Gastroesophageal sphincter (tissue), 4 donors: ENCODE results near the gene MRPL27. TPM values are rescaled to one million over a fixed set of nuclear protein-coding genes. Genes with fewer than 3 reads are reported as not detected.
A peak's percentile ranks its signal among the peaks of the same experiment; 100 is the strongest.

Experiments
- ATAC-seq: fragments of 150-250 bp; one replicate; pipeline ENCODE4 v1.9.1; 2016; ENCODE audit warnings: mild to moderate bottlenecking, moderate library complexity
- H3K27ac ChIP-seq, 4 donors: fragments of 200-600 bp; sonication (generic) in 3 of 4; 1 replicate in 3 of 4; 2 replicates in 1 of 4; pipeline ENCODE4 v1.5.1; 2016 to 2019
- H3K27me3 ChIP-seq: fragments of 200-600 bp; sonication (generic); one replicate; pipeline ENCODE4 v1.5.1; 2019
- H3K36me3 ChIP-seq, 2 donors: fragments of 200-600 bp; sonication (generic); one replicate each; pipeline ENCODE4 v1.5.1; 2019; ENCODE audit warnings: control low read depth in 1 of 2
- H3K4me1 ChIP-seq, 3 donors: fragments of 200-600 bp; sonication (generic); 1 replicate in 2 of 3; 2 replicates in 1 of 3; pipeline ENCODE4 v1.5.1; 2016 to 2019; ENCODE audit warnings: control low read depth in 2 of 3
- H3K4me3 ChIP-seq, 2 donors: fragments of 200-600 bp; sonication (generic); one replicate each; pipeline ENCODE4 v1.5.1; 2019; ENCODE audit warnings: mild to moderate bottlenecking in 1 of 2, moderate library complexity in 1 of 2
- H3K9me3 ChIP-seq, 3 donors: fragments of 200-600 bp; sonication (generic); one replicate each; pipeline ENCODE4 v1.5.1; 2017 to 2019; ENCODE audit warnings: control low read depth in 2 of 3
- EP300 ChIP-seq: sonication (generic); formaldehyde crosslinking; IDR thresholded peaks from one replicate; pipeline ENCODE4 v1.6.1; 2017; ENCODE audit warnings: antibody characterized with exemption, mild to moderate bottlenecking
- POLR2A ChIP-seq, 2 donors: fragments of 450-650 bp; IDR thresholded peaks; one replicate each; pipeline ENCODE4 v1.6.1; 2017; ENCODE audit warnings: antibody characterized with exemption in 2 of 2, mild to moderate bottlenecking in 2 of 2, moderate library complexity in 1 of 2
- POLR2AphosphoS5 ChIP-seq: sonication (generic); formaldehyde crosslinking; IDR thresholded peaks from one replicate; pipeline ENCODE4 v1.6.1; 2017; ENCODE audit warnings: antibody characterized with exemption
- WGBS, 2 donors: methylation state at CpG; one replicate each; pipeline ENCODE4 v1.1.5; 2018; ENCODE audit warnings: low coverage in 1 of 2; 5-methylcytosine and 5-hydroxymethylcytosine counted together
- total RNA-seq, 4 donors: library from RNA; depleted of rRNA; stranded (reverse); fragments of >200 nt; gene quantifications; one replicate each; pipeline ENCODE4 v1.1.0, GENCODE V29; 2016
- TF ChIP-seq, protein P1 (sequence below), 4 experiments: fragments of 200-600 bp in 2 of 4; fragments of 450-650 bp in 2 of 4; sonication (generic) in 1 of 4; IDR thresholded peaks; one replicate each; pipeline ENCODE4 v1.5.1; 2017 to 2019; ENCODE audit warnings: antibody characterized with exemption in 4 of 4, mild to moderate bottlenecking in 2 of 4, moderate library complexity in 2 of 4

The MRPL27 gene
- total RNA-seq, 4 donors from 2014 or later: 40.3 to 62.1 (median 52.2) TPM

DNA sequence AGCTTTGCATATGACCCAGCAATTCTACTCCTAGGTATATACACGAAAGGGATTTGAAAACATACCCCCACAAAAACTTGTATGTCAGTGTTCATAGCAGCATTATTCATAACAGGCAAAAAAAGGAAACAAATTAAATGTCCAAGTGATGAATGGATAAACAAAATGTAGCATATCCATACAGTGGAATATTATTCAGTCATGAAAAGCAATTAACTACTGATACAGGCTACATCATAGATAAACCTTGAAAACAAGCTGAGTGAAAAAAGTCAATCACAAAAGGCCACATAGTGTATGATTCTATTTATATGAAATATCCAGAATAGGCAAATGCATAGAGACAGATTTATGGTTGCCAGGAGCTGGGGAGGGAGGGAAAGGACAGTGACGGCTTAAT, 721 bp upstream of the MRPL27 start:
- peaks cover 0 to 26% (median 8%) of the 10 kb centered on the region in 3 donors for H3K4me1 ChIP-seq
- no peaks in the 10 kb centered on the region for H3K9me3 ChIP-seq
- H3K4me3 ChIP-seq: no peak overlapping the region
- H3K36me3 ChIP-seq: peaks cover 0 to 21% of the 10 kb centered on the region in 2 donors
- 79 to 83% methylated on average over 1 to 2 of the region's 2 CpGs for WGBS, 2 donors
- ATAC-seq: no peak
- H3K27me3 ChIP-seq: no peaks in the 10 kb centered on the region
- TF ChIP-seq EP300 (no peak), POLR2AphosphoS5 (no peak), POLR2A (IDR thresholded peaks at IDR 0.05) (no peak)
- TF ChIP-seq, protein P1, sequence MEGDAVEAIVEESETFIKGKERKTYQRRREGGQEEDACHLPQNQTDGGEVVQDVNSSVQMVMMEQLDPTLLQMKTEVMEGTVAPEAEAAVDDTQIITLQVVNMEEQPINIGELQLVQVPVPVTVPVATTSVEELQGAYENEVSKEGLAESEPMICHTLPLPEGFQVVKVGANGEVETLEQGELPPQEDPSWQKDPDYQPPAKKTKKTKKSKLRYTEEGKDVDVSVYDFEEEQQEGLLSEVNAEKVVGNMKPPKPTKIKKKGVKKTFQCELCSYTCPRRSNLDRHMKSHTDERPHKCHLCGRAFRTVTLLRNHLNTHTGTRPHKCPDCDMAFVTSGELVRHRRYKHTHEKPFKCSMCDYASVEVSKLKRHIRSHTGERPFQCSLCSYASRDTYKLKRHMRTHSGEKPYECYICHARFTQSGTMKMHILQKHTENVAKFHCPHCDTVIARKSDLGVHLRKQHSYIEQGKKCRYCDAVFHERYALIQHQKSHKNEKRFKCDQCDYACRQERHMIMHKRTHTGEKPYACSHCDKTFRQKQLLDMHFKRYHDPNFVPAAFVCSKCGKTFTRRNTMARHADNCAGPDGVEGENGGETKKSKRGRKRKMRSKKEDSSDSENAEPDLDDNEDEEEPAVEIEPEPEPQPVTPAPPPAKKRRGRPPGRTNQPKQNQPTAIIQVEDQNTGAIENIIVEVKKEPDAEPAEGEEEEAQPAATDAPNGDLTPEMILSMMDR (IDR thresholded peaks at IDR 0.05): no peak
- no peak overlapping the region for H3K27ac ChIP-seq

DNA sequence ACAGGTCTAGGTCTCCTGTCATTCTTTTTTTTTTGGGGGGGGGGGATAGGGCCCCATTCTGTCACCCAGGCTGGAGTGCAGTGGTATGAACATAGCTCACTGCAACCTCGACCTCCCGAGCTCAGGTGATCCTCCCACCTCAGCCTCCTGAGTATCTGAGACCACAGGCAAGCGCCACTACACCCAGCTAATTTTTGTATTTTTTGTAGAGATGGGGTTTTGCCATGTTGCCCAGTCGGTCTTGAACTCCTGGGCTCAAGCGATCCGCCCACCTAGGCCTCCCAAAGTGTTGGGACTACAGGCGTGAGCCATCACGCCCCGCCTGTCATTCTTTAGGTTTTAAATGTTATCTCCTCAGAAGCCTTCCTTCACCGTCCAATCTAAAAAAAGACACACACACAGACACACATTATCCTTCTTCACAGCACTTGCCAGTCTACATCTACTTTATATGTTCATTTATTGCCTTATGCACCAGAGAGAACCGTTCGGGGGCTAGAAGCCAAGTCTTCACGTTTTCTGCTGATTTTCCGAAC, 694 bp downstream of the MRPL27 start:
- no peaks in the 10 kb centered on the region for H3K27me3 ChIP-seq
- H3K4me3 ChIP-seq: peak overlapping the region; percentile 60 to 66
- TF ChIP-seq, protein P1 (IDR thresholded peaks at IDR 0.05): no peak
- TF ChIP-seq EP300 (no peak), POLR2AphosphoS5 (no peak), POLR2A (IDR thresholded peaks at IDR 0.05) (no peak)
- no peak for ATAC-seq
- H3K9me3 ChIP-seq: no peaks in the 10 kb centered on the region
- H3K36me3 ChIP-seq: peaks cover 0 to 35% of the 10 kb centered on the region in 2 donors
- 5 to 6% methylated on average over 7 to 11 of the region's 14 CpGs for WGBS, 2 donors
- H3K27ac ChIP-seq: peak overlapping the region; percentile 77 to 97 (median 90)
- peaks cover 0 to 26% (median 8%) of the 10 kb centered on the region in 3 donors for H3K4me1 ChIP-seq

DNA sequence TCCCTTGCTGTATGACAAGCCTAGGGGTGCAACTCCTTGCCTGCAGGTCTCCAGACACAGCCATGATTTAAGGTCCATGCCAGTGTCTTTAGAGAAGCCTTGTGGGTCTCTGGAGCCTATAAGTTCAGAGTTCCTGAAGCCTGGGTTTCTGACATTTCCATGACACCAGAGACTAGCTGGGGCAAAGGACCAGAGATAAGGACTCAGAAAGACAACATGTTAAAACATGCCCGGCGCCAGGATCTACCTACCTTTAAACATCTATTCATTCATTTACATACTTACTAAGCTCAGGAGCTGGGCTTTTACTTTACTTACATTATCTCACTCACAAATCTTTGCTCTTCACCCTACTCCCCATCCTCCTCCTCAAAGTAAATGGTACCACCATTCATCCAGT, 1.5 kb downstream of the MRPL27 start:
- no peak for ATAC-seq
- Histone ChIP-seq H3K27me3 (no peaks in the 10 kb centered on the region), H3K4me3 (no peak overlapping the region), H3K4me1 (peaks cover 0 to 26% (median 8%) of the 10 kb centered on the region in 3 donors), H3K9me3 (no peaks in the 10 kb centered on the region), H3K27ac (no peak overlapping the region), H3K36me3 (peaks cover 0 to 43% of the 10 kb centered on the region in 2 donors)
- 88 to 100% methylated on average over 2 of the region's 2 CpGs for WGBS, 2 donors
- TF ChIP-seq POLR2AphosphoS5 (no peak), POLR2A (IDR thresholded peaks at IDR 0.05) (no peak), EP300 (no peak)
- TF ChIP-seq, protein P1 (IDR thresholded peaks at IDR 0.05): no peak

DNA sequence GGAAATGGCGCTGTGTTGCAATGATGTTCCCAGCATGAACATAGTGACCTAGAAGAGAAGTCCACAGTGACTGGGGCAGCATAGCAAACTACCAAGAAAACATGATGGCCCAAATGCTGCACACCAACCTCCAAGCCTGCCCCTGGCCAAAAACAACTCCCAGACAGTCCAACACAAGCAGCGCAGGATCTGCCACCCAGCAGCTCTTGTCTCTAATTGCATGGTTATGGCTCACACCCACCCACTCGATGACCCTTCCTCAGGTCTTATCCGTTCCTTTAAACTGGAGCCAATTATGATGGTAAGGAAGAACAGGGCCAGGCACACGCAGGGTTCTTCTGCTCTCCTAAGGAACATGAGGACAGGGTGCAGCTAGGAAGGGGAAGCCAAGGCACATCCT, 2.9 kb downstream of the MRPL27 start:
- no peak overlapping the region for H3K27ac ChIP-seq
- peaks cover 0 to 58% of the 10 kb centered on the region in 2 donors for H3K36me3 ChIP-seq
- H3K4me1 ChIP-seq: peaks cover 0 to 26% (median 8%) of the 10 kb centered on the region in 3 donors
- no peak overlapping the region for H3K4me3 ChIP-seq
- 80 to 88% methylated on average over 2 to 4 of the region's 5 CpGs for WGBS, 2 donors
- no peaks in the 10 kb centered on the region for H3K27me3 ChIP-seq
- H3K9me3 ChIP-seq: no peaks in the 10 kb centered on the region
- ATAC-seq: no peak
- TF ChIP-seq POLR2AphosphoS5: no peak
- TF ChIP-seq, protein P1 (IDR thresholded peaks at IDR 0.05): no peak
- no peak for TF ChIP-seq POLR2A (IDR thresholded peaks at IDR 0.05)
- no peak for TF ChIP-seq EP300

DNA sequence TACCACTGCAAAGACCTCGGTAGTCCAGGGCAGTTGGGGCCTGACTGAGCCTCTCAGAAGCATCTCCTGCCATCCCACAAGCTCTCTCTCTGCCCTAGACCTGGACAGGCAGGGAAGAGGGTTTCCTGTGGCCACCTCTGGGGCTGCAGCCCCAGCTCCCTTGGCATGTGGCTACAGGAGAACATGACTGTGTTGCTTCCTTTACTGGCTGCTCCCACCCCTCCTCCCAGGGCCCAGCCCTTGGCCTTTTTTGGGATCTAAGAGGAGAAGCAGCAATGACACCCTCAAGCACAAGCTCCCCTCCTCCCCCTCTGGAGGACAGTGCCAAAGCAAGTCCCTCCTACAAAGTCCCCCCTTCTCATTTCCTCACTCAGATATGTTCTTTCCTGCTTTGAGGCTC, 5.6 kb downstream of the MRPL27 start:
- H3K36me3 ChIP-seq: peaks cover 0 to 66% of the 10 kb centered on the region in 2 donors
- TF ChIP-seq, protein P1 (IDR thresholded peaks at IDR 0.05): no peak
- TF ChIP-seq POLR2A (IDR thresholded peaks at IDR 0.05) (no peak), EP300 (no peak), POLR2AphosphoS5 (no peak)

More for the DNA sequence above, 5.6 kb downstream of the MRPL27 start:
- no peak overlapping the region for H3K4me3 ChIP-seq
- no peak overlapping the region for H3K27ac ChIP-seq
- peaks cover 0 to 38% (median 11%) of the 10 kb centered on the region in 3 donors for H3K4me1 ChIP-seq
- H3K27me3 ChIP-seq: no peaks in the 10 kb centered on the region
- H3K9me3 ChIP-seq: no peaks in the 10 kb centered on the region
- WGBS, 2 donors: 100% methylated on average over 1 of the region's 1 CpG
- no peak for ATAC-seq
